Measurements from ENCODE around the gene SLC25A47.
"Not testable (repeated sequence)": the region's sequence is repeated elsewhere in the genome, so short reads cannot be mapped to it uniquely, and the experiment has no call there.

The SLC25A47 gene

DNA sequence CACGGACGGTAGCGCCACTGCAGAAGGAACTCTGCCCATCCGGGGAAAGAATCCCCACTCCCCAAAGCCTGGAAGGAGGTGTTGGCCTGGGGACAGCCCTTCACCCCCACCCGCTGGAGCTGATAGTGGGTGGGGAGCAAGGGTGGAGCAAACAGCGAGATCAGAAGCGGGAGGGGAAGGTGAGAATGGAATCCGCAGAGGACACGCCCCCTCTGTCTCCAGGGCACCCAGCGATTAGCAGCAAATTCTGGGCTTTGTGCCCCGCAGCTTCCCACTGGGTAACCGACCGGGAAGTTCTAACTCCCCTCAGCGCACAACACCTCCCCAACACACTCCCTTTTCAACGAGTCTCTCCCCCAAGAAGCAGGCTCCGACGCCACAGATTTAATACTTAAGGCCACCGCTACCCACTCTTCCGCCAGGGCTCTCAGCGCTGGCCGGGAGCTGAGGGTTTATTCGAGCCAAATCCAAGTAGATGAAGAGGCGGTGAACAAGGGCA is 18.3 kb upstream of the SLC25A47 start:
- no peak for DNase-seq (ENCODE audit: extremely low read depth in 1 of 2, low read depth in 1 of 2)

- DNase-seq (ENCODE audit: extremely low read depth in 1 of 2, low read depth in 1 of 2): peak; percentile 40
These were observed 17.6 kb upstream of the SLC25A47 start for GRCh38 chr14:100305324-100306100.

GRCh38 chr14:100306101-100306997 is 16.8 kb upstream of the SLC25A47 start, which contains the start of gene SLC25A29:
Gene SLC25A29, minus strand, starts transcription at chr14:100306444. Its CDS starts 212 bp downstream, at chr14:100306232.
- DNase-seq (ENCODE audit: extremely low read depth in 1 of 2, low read depth in 1 of 2): peak in 1 of 2 donors; percentile 67

GRCh38 chr14:100306998-100307765 is 16.0 kb upstream of the SLC25A47 start:
- no peak for DNase-seq (ENCODE audit: extremely low read depth in 1 of 2, low read depth in 1 of 2)

GRCh38 chr14:100307766-100308426 is 15.2 kb upstream of the SLC25A47 start:
- no peak for DNase-seq (ENCODE audit: extremely low read depth in 1 of 2, low read depth in 1 of 2)

GRCh38 chr14:100308427-100308792 is 14.7 kb upstream of the SLC25A47 start:
- not testable (repeated sequence) for DNase-seq (ENCODE audit: extremely low read depth in 1 of 2, low read depth in 1 of 2)

- no peak for DNase-seq (ENCODE audit: extremely low read depth in 1 of 2, low read depth in 1 of 2)
These were observed 14.0 kb upstream of the SLC25A47 start for GRCh38 chr14:100309028-100309737.

DNA sequence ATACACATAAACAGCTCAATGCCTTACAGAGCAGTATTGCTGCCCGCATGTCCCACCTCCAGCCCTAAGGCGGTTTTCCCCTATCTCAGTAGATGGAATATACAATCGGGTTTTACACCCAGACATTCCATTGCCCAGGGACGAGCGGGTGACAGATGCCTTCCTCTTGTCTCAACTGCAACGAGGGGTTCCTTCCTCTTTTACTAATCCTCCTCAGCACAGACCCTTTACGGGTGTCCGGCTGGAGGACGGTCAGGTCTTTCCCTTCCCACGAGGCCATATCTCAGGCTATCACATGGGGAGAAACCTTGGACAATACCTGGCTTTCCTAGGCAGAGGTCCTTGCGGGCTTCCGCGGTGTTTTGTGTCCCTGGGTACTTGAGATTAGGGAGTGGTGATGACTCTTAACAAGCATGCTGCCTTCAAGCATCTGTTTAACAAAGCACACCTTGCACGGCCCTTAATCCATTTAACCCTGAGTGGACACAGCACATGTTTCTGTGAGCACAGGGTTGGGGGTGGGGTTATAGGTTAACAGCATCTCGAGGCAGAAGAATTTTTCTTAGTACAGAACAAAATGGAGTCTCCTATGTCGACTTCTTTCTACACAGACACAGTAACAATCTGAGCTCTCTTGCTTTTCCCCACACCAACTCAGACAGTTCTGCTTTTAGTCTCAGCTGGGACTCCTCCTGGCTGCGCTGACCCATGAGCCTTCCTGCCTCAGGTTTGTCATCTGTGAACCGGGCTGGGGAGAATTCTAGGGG is 10.8 kb upstream of the SLC25A47 start:
- not testable (repeated sequence) for DNase-seq (ENCODE audit: extremely low read depth in 1 of 2, low read depth in 1 of 2)

DNA sequence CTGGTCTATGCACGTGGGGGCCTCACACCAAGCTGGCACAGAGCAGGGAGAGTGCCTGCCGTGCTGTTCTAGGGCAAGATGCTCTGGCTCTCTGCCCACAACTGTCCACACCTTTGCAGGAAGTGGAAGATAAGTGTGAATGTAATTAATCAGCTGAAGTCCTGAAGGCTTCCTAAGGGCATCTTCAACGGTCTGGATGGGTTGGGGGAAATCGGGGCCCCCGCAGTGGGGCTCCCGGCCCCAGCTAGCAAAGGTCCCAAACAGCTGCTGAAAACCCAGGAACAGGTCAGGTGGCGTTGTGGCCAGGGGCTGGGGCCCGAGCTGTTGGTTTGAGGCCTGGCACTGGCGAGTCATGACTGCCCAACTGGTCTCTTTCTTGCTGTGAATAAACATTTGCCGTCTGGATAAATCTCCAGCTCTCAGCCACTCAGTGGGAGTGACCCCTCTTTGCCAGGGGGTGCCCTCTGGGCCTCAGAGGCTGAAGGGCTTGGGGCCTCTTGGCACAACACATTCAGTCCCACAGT is 10.2 kb upstream of the SLC25A47 start:
- no peak for DNase-seq (ENCODE audit: extremely low read depth in 1 of 2, low read depth in 1 of 2)

- no peak for DNase-seq (ENCODE audit: extremely low read depth in 1 of 2, low read depth in 1 of 2)
These were observed 9.5 kb upstream of the SLC25A47 start for GRCh38 chr14:100313464-100314230.

DNA sequence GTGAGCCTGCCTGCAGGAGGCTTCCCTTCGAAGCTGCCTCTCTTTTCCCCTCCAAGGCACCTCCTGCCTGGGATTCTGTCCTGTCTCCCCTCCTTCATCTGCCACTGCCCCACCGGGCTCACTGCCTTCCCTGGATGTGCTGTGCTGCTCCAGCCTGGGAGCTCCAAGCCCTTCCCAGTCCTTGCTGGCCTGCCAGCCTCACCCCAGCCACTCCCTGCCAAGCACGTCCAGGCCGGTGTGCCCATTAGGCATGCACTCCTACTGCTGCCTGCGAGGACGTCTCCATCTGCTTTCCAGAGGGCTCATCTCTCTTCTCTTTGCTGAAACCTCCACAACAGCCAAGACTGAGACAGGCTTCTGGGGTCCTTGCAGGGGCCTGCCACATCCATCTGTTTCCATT is 8.4 kb upstream of the SLC25A47 start:
- DNase-seq (ENCODE audit: extremely low read depth in 1 of 2, low read depth in 1 of 2): no peak

GRCh38 chr14:100317389-100317788 is 5.8 kb upstream of the SLC25A47 start:
- DNase-seq (ENCODE audit: extremely low read depth in 1 of 2, low read depth in 1 of 2): no peak

DNA sequence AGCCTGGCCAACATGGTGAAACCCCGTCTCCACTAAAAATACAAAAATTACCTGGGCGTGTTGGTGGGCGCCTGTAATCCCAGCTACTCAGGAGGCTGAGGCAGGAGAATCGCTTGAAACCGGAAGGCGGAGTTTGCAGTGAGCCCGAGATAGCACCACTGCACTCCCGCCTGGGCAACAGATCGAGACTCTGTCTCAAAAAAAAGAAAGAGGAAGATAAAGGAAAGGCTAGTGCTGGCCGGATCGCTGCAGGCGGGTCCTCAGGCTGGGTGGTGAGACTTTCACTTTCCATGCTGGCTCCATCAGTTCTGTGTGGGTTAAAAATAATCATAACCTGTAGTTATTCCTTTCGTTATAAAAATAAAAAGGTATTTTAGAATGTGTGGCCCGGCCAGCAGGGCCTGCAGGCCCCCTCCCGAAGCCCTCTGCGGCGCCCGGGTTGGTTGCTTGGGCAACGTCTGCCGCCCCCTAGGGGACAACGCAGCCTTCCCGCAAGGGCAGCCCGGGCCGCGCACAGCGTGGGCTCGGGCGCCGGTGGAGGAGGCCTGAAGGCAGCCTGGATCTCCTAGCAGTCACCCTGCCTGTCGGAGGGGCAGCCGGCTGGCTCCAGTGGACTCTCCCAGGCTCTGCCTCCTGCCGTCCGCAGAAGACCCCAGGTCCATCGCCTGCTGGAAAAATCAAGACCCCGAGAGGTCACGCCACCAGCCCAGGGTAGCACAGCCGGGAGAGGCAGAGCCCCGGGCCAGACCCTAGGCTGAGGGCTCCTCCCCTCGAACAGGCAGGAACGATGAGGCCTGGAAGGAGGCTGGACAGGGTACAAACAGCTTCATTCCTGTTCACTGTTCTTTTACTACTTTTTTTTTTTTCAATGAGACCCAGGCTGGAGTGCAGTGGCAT is 5.0 kb upstream of the SLC25A47 start:
- DNase-seq (ENCODE audit: extremely low read depth in 1 of 2, low read depth in 1 of 2): peak; percentile 33 to 67

DNA sequence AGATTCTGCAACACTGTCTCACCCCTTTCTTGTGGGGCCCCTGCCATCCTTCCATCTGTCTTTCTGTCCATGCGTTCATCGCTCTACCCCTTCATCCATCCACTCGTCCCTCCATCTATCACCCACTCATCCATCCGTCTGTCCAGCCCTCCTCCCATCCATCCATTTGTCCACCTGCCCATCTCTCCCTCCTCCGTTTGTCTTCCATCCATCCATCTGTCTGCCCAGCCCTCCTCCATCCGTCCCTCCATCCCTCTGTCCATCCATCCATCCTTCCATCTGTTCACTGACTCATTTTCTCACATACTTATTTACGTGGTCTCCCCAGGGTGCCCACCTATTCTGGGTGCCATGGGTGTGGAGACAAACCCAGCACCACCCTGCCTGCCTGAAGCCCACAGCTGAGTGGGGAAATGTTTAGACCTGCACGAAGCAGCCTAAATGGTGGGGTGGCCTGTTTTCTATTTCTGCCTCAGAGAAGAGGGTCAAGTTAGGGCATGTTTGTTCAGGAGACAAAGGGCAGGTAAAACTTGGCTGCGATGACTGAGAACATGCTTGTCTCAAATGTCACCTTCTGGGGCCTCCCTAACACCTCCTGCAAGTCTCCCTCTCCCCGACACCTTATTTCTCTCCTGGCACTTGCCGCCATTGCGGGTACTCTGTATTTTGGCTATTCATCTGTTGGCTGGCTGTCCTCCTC is 2.8 kb upstream of the SLC25A47 start:
- DNase-seq (ENCODE audit: extremely low read depth in 1 of 2, low read depth in 1 of 2): no peak

- no peak for DNase-seq (ENCODE audit: extremely low read depth in 1 of 2, low read depth in 1 of 2)
These were observed 1.5 kb upstream of the SLC25A47 start for GRCh38 chr14:100321473-100322137.
